ENCODE measurements around the gene IL11RA. TPM values are rescaled to one million over a fixed set of nuclear protein-coding genes. Genes with fewer than 3 reads are reported as not detected.

IL11RA gene
- total RNA-seq, 1 donor from 2014 or later: 56.5 TPM

- peaks cover 58% of the 10 kb centered on the region for H3K4me1 ChIP-seq
- DNase-seq: no peak
- H3K9me3 ChIP-seq (replicated peaks): no peaks in the 10 kb centered on the region
- H3K36me3 ChIP-seq: peaks cover 29% of the 10 kb centered on the region
- peak overlapping the region; percentile 88 for H3K4me3 ChIP-seq
- no peaks in the 10 kb centered on the region for H3K27me3 ChIP-seq (ENCODE audit: low read depth)
- H3K27ac ChIP-seq (replicated peaks): peak overlapping the region; percentile 98
- intact Hi-C loops (cut with micrococcal nuclease): no loop called here
- TF ChIP-seq, protein P1, sequence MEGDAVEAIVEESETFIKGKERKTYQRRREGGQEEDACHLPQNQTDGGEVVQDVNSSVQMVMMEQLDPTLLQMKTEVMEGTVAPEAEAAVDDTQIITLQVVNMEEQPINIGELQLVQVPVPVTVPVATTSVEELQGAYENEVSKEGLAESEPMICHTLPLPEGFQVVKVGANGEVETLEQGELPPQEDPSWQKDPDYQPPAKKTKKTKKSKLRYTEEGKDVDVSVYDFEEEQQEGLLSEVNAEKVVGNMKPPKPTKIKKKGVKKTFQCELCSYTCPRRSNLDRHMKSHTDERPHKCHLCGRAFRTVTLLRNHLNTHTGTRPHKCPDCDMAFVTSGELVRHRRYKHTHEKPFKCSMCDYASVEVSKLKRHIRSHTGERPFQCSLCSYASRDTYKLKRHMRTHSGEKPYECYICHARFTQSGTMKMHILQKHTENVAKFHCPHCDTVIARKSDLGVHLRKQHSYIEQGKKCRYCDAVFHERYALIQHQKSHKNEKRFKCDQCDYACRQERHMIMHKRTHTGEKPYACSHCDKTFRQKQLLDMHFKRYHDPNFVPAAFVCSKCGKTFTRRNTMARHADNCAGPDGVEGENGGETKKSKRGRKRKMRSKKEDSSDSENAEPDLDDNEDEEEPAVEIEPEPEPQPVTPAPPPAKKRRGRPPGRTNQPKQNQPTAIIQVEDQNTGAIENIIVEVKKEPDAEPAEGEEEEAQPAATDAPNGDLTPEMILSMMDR (IDR thresholded peaks at IDR 0.05; ENCODE audit: borderline replicate concordance): no peak
Observed at GRCh38 chr9:34647651-34648050, 4.3 kb upstream of the IL11RA start.

- Histone ChIP-seq H3K36me3 (peaks cover 29% of the 10 kb centered on the region), H3K4me3 (no peak overlapping the region), H3K27ac (replicated peaks) (no peak overlapping the region), H3K4me1 (peaks cover 68% of the 10 kb centered on the region), H3K9me3 (replicated peaks) (no peaks in the 10 kb centered on the region), H3K27me3 (ENCODE audit: low read depth) (no peaks in the 10 kb centered on the region)
- intact Hi-C loops (cut with micrococcal nuclease): no loop called here
- no peak for DNase-seq
- TF ChIP-seq, protein P1 (IDR thresholded peaks at IDR 0.05; ENCODE audit: borderline replicate concordance): no peak
Observed at GRCh38 chr9:34648673-34649072, 3.3 kb upstream of the IL11RA start.

GRCh38 chr9:34650816-34651215 is 1.2 kb upstream of the IL11RA start:
- H3K4me3 ChIP-seq: no peak overlapping the region
- no peaks in the 10 kb centered on the region for H3K27me3 ChIP-seq (ENCODE audit: low read depth)
- no peaks in the 10 kb centered on the region for H3K9me3 ChIP-seq (replicated peaks)
- peak overlapping the region; percentile 93 for H3K27ac ChIP-seq (replicated peaks)
- no peak for DNase-seq
- intact Hi-C loops (cut with micrococcal nuclease): no loop called here
- H3K36me3 ChIP-seq: peaks cover 29% of the 10 kb centered on the region
- peaks cover 85% of the 10 kb centered on the region for H3K4me1 ChIP-seq
- TF ChIP-seq, protein P1 (IDR thresholded peaks at IDR 0.05; ENCODE audit: borderline replicate concordance): no peak

DNA sequence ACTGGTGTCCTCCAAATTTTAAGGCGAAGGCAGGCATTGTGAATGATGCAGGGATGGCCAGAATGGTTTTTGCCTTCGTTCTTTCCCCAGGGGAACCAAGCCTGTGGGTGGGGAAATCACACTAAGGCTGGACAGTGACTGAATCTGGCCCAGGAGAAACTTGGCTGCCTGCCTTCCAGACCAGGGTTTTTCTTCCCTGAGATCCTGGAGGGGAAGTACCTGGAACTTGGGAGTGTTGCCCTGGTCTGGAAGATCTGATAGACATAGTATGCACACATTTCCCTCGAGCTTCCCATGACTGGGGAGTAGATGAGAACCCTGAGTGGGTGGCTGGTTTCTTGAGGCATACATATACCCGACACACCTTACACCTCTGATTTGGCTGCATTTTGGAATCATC is 664 bp upstream of the IL11RA start:
- Histone ChIP-seq H3K9me3 (replicated peaks) (no peaks in the 10 kb centered on the region), H3K4me3 (peak overlapping the region; percentile 72), H3K27ac (replicated peaks) (peak overlapping the region; percentile 93), H3K4me1 (peaks cover 84% of the 10 kb centered on the region), H3K36me3 (peaks cover 29% of the 10 kb centered on the region), H3K27me3 (ENCODE audit: low read depth) (no peaks in the 10 kb centered on the region)
- TF ChIP-seq, protein P1 (IDR thresholded peaks at IDR 0.05; ENCODE audit: borderline replicate concordance): no peak
- intact Hi-C loops (cut with micrococcal nuclease): no loop called here
- no peak for DNase-seq

DNA sequence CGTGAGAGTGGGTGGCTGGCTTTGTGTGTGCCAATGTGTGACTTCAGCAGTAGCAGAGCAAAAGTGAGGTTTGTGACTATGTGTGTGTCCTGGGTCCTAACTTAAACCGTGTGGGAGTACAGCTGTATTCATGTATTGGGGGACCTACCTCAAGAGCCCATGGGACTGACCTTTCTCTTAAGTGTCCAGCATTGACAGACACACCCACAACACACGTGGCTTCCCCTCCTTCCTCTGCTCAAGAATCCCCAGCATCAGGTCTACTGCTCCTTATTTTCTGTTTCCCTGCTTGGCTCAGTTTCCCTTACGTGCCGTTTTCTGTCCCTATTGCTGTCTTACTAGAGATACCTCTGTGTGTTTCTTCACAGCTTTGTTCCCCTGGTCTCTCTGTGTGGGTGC is 616 bp downstream of the IL11RA start:
- Histone ChIP-seq H3K36me3 (peaks cover 29% of the 10 kb centered on the region), H3K4me1 (peaks cover 80% of the 10 kb centered on the region), H3K27ac (replicated peaks) (peak overlapping the region; percentile 93), H3K4me3 (peak overlapping the region; percentile 72), H3K27me3 (ENCODE audit: low read depth) (no peaks in the 10 kb centered on the region), H3K9me3 (replicated peaks) (no peaks in the 10 kb centered on the region)
- intact Hi-C loops (cut with micrococcal nuclease): no loop called here
- DNase-seq: no peak
- TF ChIP-seq, protein P1 (IDR thresholded peaks at IDR 0.05; ENCODE audit: borderline replicate concordance): no peak

All from left ventricle myocardium inferior (tissue), 1 donor.